GM23248 (cell line): ENCODE measurements around the gene TAF1.
"Not testable (repeated sequence)": the region's sequence is repeated elsewhere in the genome, so short reads cannot be mapped to it uniquely, and the experiment has no call there.

Experiments
- EZH2 ChIP-seq: fragments of 200-600 bp; sonication (generic); IDR thresholded peaks from 2 replicates; pipeline ENCODE4 v1.6.1; 2018; ENCODE audit warnings: antibody characterized with exemption, mild to moderate bottlenecking; ENCODE audit not compliant: insufficient read depth, poor library complexity, severe bottlenecking
- EZH2phosphoT487 ChIP-seq: fragments of 200-600 bp; sonication (generic); IDR thresholded peaks from 2 replicates; pipeline ENCODE4 v1.6.1; 2018; ENCODE audit warnings: antibody characterized with exemption, moderate library complexity, mild to moderate bottlenecking, low read depth; ENCODE audit not compliant: insufficient read depth

DNA sequence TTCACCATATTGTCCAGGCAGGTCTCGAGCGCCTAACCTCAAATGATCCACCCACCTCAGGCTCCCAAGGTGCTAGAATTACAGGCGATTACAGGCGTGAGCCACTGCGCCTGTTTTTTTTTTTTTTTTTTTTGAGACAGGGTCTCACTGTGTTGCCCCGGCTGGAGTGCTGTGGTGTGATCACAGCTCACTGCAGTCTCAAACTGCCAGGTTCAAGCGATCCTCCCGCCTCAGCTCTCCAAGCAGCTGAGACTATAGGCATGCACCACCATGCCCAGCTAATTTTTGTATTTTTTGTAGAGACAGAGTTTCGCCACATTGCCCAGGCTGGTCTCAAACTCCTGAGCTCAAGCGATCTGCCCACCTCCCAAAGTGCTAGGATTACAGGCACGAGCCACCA is 41.7 kb upstream of the TAF1 start:
- not testable (repeated sequence) for TF ChIP-seq EZH2, EZH2phosphoT487
